GM18511 (cell line): Measurements from ENCODE around the gene GABRA5.
"Not testable (repeated sequence)": the region's sequence is repeated elsewhere in the genome, so short reads cannot be mapped to it uniquely, and the experiment has no call there.

Experiments used
- ATAC-seq: cut with Tn5 transposase; IDR thresholded peaks from one replicate; pipeline ENCODE4 v1.9.1; 2021; ENCODE audit warnings: mild to moderate bottlenecking, moderate library complexity; ENCODE audit not compliant: unreplicated experiment

The GABRA5 gene

GRCh38 chr15:26866298-26867199, at the start of gene GABRA5:
Gene GABRA5, plus strand, starts transcription at chr15:26867062. Its CDS starts 2,187 bp downstream, at chr15:26869249.
- no peak for ATAC-seq

GRCh38 chr15:26831191-26831590, 35.7 kb upstream of the GABRA5 start:
- not testable (repeated sequence) for ATAC-seq

GRCh38 chr15:26831951-26832350, 34.9 kb upstream of the GABRA5 start:
- ATAC-seq, result no peak

GRCh38 chr15:26838742-26839460, 28.0 kb upstream of the GABRA5 start:
- ATAC-seq, result no peak

- ATAC-seq, result no peak
Measured at GRCh38 chr15:26841514-26841913, 25.3 kb upstream of the GABRA5 start.

- ATAC-seq, result no peak
Measured at GRCh38 chr15:26841941-26842340, 24.9 kb upstream of the GABRA5 start.

GRCh38 chr15:26842391-26842790, 24.5 kb upstream of the GABRA5 start:
- no peak for ATAC-seq

- ATAC-seq, result no peak
Measured at GRCh38 chr15:26844901-26845300, 22.0 kb upstream of the GABRA5 start.

- ATAC-seq, result no peak
Measured at GRCh38 chr15:26848498-26848897, 18.4 kb upstream of the GABRA5 start.

GRCh38 chr15:26850161-26850560, 16.7 kb upstream of the GABRA5 start:
- ATAC-seq, result no peak

GRCh38 chr15:26852980-26853379, 13.9 kb upstream of the GABRA5 start:
- ATAC-seq, result no peak

- no peak for ATAC-seq
Measured at GRCh38 chr15:26854435-26854834, 12.4 kb upstream of the GABRA5 start.

- no peak for ATAC-seq
Measured at GRCh38 chr15:26864664-26865191, 2.1 kb upstream of the GABRA5 start.

- ATAC-seq, result no peak
Measured at GRCh38 chr15:26867200-26868007, 542 bp downstream of the GABRA5 start.

- ATAC-seq, result no peak
Measured at GRCh38 chr15:26868029-26868685, 1.3 kb downstream of the GABRA5 start.

- ATAC-seq, result no peak
Measured at GRCh38 chr15:26869628-26870027, 2.8 kb downstream of the GABRA5 start.

GRCh38 chr15:26870346-26870745, 3.5 kb downstream of the GABRA5 start:
- ATAC-seq, result no peak

- no peak for ATAC-seq
Measured at GRCh38 chr15:26872206-26872605, 5.3 kb downstream of the GABRA5 start.

GRCh38 chr15:26873846-26874245, 7.0 kb downstream of the GABRA5 start:
- no peak for ATAC-seq

GRCh38 chr15:26874774-26875475, 8.1 kb downstream of the GABRA5 start:
- no peak for ATAC-seq
